K562 (cell line): ENCODE results near the gene CHST1. TPM values are rescaled to one million over a fixed set of nuclear protein-coding genes. Genes with fewer than 3 reads are reported as not detected.

Experiments
- ATAC-seq: fragments of 200-7000 bp; cut with Tn5 transposase; 3 replicates; pipeline ENCODE4 v1.9.1; 2020; ENCODE audit warnings: moderate library complexity
- BruUV-seq: library from RNA; stranded (reverse); fragments of 400-500 nt; replicated peaks from 2 replicates; lab custom pipeline; 2021; lab: Mats Ljungman, UMichigan
- CTCF ChIA-PET: fragments of 300-600 bp; formaldehyde crosslinking; extraction: SDS; loops from one replicate; lab custom pipeline; 2021; ENCODE audit warnings: low intra/inter-chr PET ratio; lab: Yijun Ruan, JAX
- POLR2A ChIA-PET: fragments of 300-600, 350-650 bp; sonication (Branson Sonifier 250); formaldehyde crosslinking; extraction: SDS; loops from one replicate; lab custom pipeline; 2021; ENCODE audit warnings: antibody characterized with exemption, inconsistent platforms; lab: Yijun Ruan, JAX
- DNase-seq, 4 experiments: peaks; one replicate each; pipeline versions ENCODE4 v3.0.0 to v3.0.0-alpha.2; 2011 to 2018; ENCODE audit warnings: low spot score in 3 of 4, mixed read lengths in 3 of 4; ENCODE audit errors: extremely low read depth in 1 of 4
- FAIRE-seq: peaks from 2 replicates; lab custom pipeline; 2011; peaks lifted over from hg19 to GRCh38; lab: Jason Lieb, UNC
- H2AFZ ChIP-seq: 2 replicates; pipeline ENCODE4 v1.6.0; 2011; ENCODE audit warnings: low read depth, low read length, control low read depth, inconsistent platforms
- H3K27ac ChIP-seq: fragments of 200-600 bp; 3 replicates; pipeline ENCODE4 v1.8.0; 2011; ENCODE audit warnings: low read depth, mild to moderate bottlenecking, control low read depth, inconsistent platforms, low read length, moderate library complexity, mixed read lengths; ENCODE audit errors: extremely low read depth
- H3K27me3 ChIP-seq, 2 experiments: fragments of 300-600 bp in 1 of 2; 2 replicates in 1 of 2; 3 replicates in 1 of 2; pipeline versions ENCODE4 v1.6.0 to v1.8.0; 2011; ENCODE audit warnings: inconsistent platforms in 2 of 2, low read length in 2 of 2, mild to moderate bottlenecking in 1 of 2, mixed read lengths in 1 of 2, moderate library complexity in 1 of 2; ENCODE audit not compliant: control insufficient read depth in 2 of 2, insufficient read depth in 2 of 2
- H3K36me3 ChIP-seq: fragments of 300-600 bp; 3 replicates; pipeline ENCODE4 v1.8.0; 2011; ENCODE audit warnings: mild to moderate bottlenecking, low read length, inconsistent platforms; ENCODE audit not compliant: control insufficient read depth, insufficient read depth
- H3K4me1 ChIP-seq, 2 experiments: fragments of 200-600 bp in 1 of 2; replicated peaks in 1 of 2; 2 replicates in 1 of 2; 3 replicates in 1 of 2; pipeline versions ENCODE4 v1.5.1 to v1.8.0; 2011; ENCODE audit warnings: inconsistent platforms in 2 of 2, low read length in 2 of 2, mild to moderate bottlenecking in 1 of 2, mixed read lengths in 1 of 2, moderate library complexity in 1 of 2; ENCODE audit not compliant: control insufficient read depth in 2 of 2, insufficient read depth in 2 of 2
- H3K4me2 ChIP-seq: 2 replicates; pipeline ENCODE4 v1.6.1; 2011; ENCODE audit warnings: low read length, control low read depth, inconsistent platforms, mixed read lengths; ENCODE audit not compliant: insufficient read depth
- H3K4me3 ChIP-seq: fragments of 200-600 bp; sonication (generic), shearing (Covaris generic); 2 replicates; pipeline ENCODE4 v1.5.1; 2016; ENCODE audit warnings: control low read depth, inconsistent platforms
- H3K79me2 ChIP-seq: fragments of 200-600 bp; 3 replicates; pipeline ENCODE4 v1.8.0; 2011; ENCODE audit warnings: low read length, inconsistent platforms; ENCODE audit not compliant: control insufficient read depth, insufficient read depth
- H3K9ac ChIP-seq, 2 experiments: 2 replicates each; pipeline versions ENCODE4 v1.6.0 to v1.6.1; 2011; ENCODE audit warnings: low read depth in 2 of 2, low read length in 2 of 2, control low read depth in 1 of 2, inconsistent platforms in 1 of 2, mild to moderate bottlenecking in 1 of 2, mixed read lengths in 1 of 2; ENCODE audit not compliant: insufficient read depth in 1 of 2
- H3K9me1 ChIP-seq: one replicate; pipeline ENCODE4 v1.6.0; 2011; ENCODE audit warnings: inconsistent platforms, mild to moderate bottlenecking, low read length, moderate library complexity; ENCODE audit not compliant: control insufficient read depth, insufficient read depth
- H3K9me3 ChIP-seq: replicated peaks from 2 replicates; pipeline ENCODE4 v1.5.1; 2011; ENCODE audit warnings: low read depth, low read length, inconsistent platforms; ENCODE audit not compliant: control insufficient read depth, insufficient read depth
- H4K20me1 ChIP-seq: replicated peaks from 2 replicates; pipeline ENCODE4 v1.6.1; 2011; ENCODE audit warnings: low read length, inconsistent platforms, mixed read lengths; ENCODE audit not compliant: control insufficient read depth, insufficient read depth
- ATF3 ChIP-seq, 2 experiments: fragments of 450-650 bp in 1 of 2; sonication (generic) in 1 of 2; formaldehyde crosslinking in 1 of 2; IDR thresholded peaks in 1 of 2; conservative IDR thresholded peaks in 1 of 2; 2 replicates each; pipeline versions ENCODE4 v1.6.1 to v1.8.1; 2016 to 2023; ENCODE audit warnings: mild to moderate bottlenecking in 2 of 2, moderate library complexity in 2 of 2, inconsistent platforms in 1 of 2, missing genetic modification reagents in 1 of 2
- HDAC8 ChIP-seq: fragments of 450-650 bp; IDR thresholded peaks from 2 replicates; pipeline ENCODE4 v1.6.1; 2016; ENCODE audit warnings: mild to moderate bottlenecking, missing genetic modification characterization, moderate library complexity, missing compliant biosample characterization
- HDGF ChIP-seq: fragments of 450-650 bp; IDR thresholded peaks from 2 replicates; pipeline ENCODE4 v1.6.1; 2016
- MAFK ChIP-seq: IDR thresholded peaks from 2 replicates; pipeline ENCODE4 v1.6.1; 2011; ENCODE audit warnings: low read length, improper control_type of control experiment
- SIX5 ChIP-seq, 2 experiments: IDR thresholded peaks; 2 replicates each; pipeline ENCODE4 v1.6.1; 2011; ENCODE audit warnings: low read length in 2 of 2, borderline replicate concordance in 1 of 2, low read depth in 1 of 2, mild to moderate bottlenecking in 1 of 2, moderate library complexity in 1 of 2; ENCODE audit not compliant: insufficient read depth in 1 of 2
- TBL1XR1 ChIP-seq, 2 experiments: IDR thresholded peaks; 2 replicates each; pipeline ENCODE4 v1.6.1; 2012; ENCODE audit warnings: improper control_type of control experiment in 2 of 2, low read length in 2 of 2, mild to moderate bottlenecking in 1 of 2
- THRB ChIP-seq: fragments of 450-650 bp; formaldehyde crosslinking; conservative IDR thresholded peaks from 2 replicates; pipeline ENCODE4 v1.4.0; 2022; ENCODE audit warnings: mild to moderate bottlenecking, missing genetic modification characterization
- ZNF134 ChIP-seq: fragments of 250-450 bp; sonication (Bioruptor Pico); conservative IDR thresholded peaks from 2 replicates; pipeline ENCODE4 v1.4.0; 2020
- ZNF398 ChIP-seq: fragments of 250-450 bp; sonication (Bioruptor Pico); IDR thresholded peaks from 2 replicates; pipeline ENCODE4 v1.8.0; 2021; ENCODE audit warnings: moderate library complexity, mild to moderate bottlenecking, inconsistent platforms
- WGBS: fragments of 100-300 bp; shearing (Covaris generic); methylation state at CpG from one replicate; pipeline ENCODE4 v1.1.6; 2016; ENCODE audit warnings: low coverage, mixed read lengths; ENCODE audit not compliant: insufficient coverage; ENCODE audit errors: missing lambda C conversion rate; 5-methylcytosine and 5-hydroxymethylcytosine counted together
- in situ Hi-C: fragments of 300-500 bp; cut with MboI; formaldehyde crosslinking; loops from 4 replicates; pipeline ENCODE4 v1.15.0; 2018; ENCODE audit warnings: inconsistent platforms, mixed read lengths
- intact Hi-C: fragments of 100-400 bp; cut with micrococcal nuclease; formaldehyde crosslinking; loops from 2 replicates; pipeline ENCODE4 v1.14.2; 2022
- polyA plus RNA-seq, 8 experiments: library from polyadenylated mRNA; depleted of rRNA in 4 of 8; stranded (reverse) in 5 of 8; unstranded in 3 of 8; fragments of >200 nt; fragmentation: Nextera tagmentation in 2 of 8; fragmentation: Illumina TruSeq in 1 of 8; extraction: Ambion mirVana in 2 of 8; extraction: Trizol in 1 of 8; gene quantifications; 2 replicates each; pipeline versions ENCODE4 v1.2.1 to v1.2.3, GENCODE V29; 2011 to 2014; ENCODE audit warnings: inconsistent platforms in 1 of 8, missing spikeins in 1 of 8
- total RNA-seq, 7 experiments: library from RNA; depleted of rRNA in 6 of 7; stranded (reverse); fragments of >200 nt in 6 of 7; fragmentation: Illumina TruSeq in 2 of 7; extraction: Trizol in 2 of 7; gene quantifications; 2 replicates each; pipeline versions ENCODE4 v1.2.1 to v1.2.3, GENCODE V29; 2011 to 2021; ENCODE audit warnings: low replicate concordance in 1 of 7
- TF ChIP-seq, protein P1 (sequence below): fragments of 450-650 bp; formaldehyde crosslinking; IDR thresholded peaks from 2 replicates; pipeline ENCODE4 v1.4.0; 2020; ENCODE audit warnings: mild to moderate bottlenecking

Gene CHST1
- total and polyA plus RNA-seq, 9 of the 15 experiments (the other 6 are each of a cell fraction or from before 2014, with no cell fraction given): 0.04 to 0.32 (median 0.18) TPM; not detected in 4

- no peaks in the 10 kb centered on the region for H3K79me2 ChIP-seq
- TF ChIP-seq HDGF (no peak), ATF3 (IDR thresholded peaks at IDR 0.05) (no peak), ATF3 (CRISPR knock-in tag; conservative IDR thresholded peaks at IDR 0.05) (no peak), ZNF398 (no peak), SIX5 (IDR thresholded peaks at IDR 0.05; ENCODE audit: borderline replicate concordance in 1 of 2, insufficient read depth in 1 of 2, low read depth in 1 of 2, low read length in 2 of 2) (no peak), TBL1XR1 (IDR thresholded peaks at IDR 0.05; ENCODE audit: low read length in 2 of 2) (no peak), HDAC8 (tag) (no peak), ZNF134 (CRISPR knock-in tag) (no peak), MAFK (no peak), THRB (CRISPR knock-in tag) (no peak)
- TF ChIP-seq, protein P1, sequence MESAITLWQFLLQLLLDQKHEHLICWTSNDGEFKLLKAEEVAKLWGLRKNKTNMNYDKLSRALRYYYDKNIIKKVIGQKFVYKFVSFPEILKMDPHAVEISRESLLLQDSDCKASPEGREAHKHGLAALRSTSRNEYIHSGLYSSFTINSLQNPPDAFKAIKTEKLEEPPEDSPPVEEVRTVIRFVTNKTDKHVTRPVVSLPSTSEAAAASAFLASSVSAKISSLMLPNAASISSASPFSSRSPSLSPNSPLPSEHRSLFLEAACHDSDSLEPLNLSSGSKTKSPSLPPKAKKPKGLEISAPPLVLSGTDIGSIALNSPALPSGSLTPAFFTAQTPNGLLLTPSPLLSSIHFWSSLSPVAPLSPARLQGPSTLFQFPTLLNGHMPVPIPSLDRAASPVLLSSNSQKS (CRISPR knock-in tag): no peak
- H3K4me2 ChIP-seq: no peak overlapping the region
- no peak overlapping the region for H2AFZ ChIP-seq
- POLR2A ChIA-PET: interaction anchor here (0.6 kb wide), 1 partner anchor 238 kb away, joined by 3 read pairs; no protein-coding TSS in a partner anchor
- CTCF ChIA-PET: no interaction called here
- WGBS: 0% methylated on average over 5 of the region's 5 CpGs
- no TSS peak for BruUV-seq
- H4K20me1 ChIP-seq: peaks cover 5% of the 10 kb centered on the region; the same call in 1 of the 2 replicates
- intact Hi-C loops (no loop called here), in situ Hi-C loops (no loop called here)
- ATAC-seq (no peak), DNase-seq (no peak), FAIRE-seq (no peak)
- no peak overlapping the region for H3K9ac ChIP-seq
- H3K9me3 ChIP-seq: no peaks in the 10 kb centered on the region
- H3K27ac ChIP-seq: no peak overlapping the region
- peaks cover 29 to 83% of the 10 kb centered on the region in 2 experiments; a peak in 4 of 5 replicates for H3K27me3 ChIP-seq
- H3K4me3 ChIP-seq: no peak overlapping the region
- no peaks in the 10 kb centered on the region for H3K36me3 ChIP-seq
- H3K4me1 ChIP-seq: peaks cover 0 to 27% of the 10 kb centered on the region in 2 experiments; a peak in 2 of 5 replicates
- H3K9me1 ChIP-seq: no peaks in the 10 kb centered on the region
Observed at GRCh38 chr11:45662096-45662664, 3.2 kb downstream of the CHST1 start.
